ENCODE data around the gene PPP2R2B. TPM values are rescaled to one million over a fixed set of nuclear protein-coding genes. Genes with fewer than 3 reads are reported as not detected.

PPP2R2B gene
- total RNA-seq, 1 experiment from 2014 or later = not detected

DNA sequence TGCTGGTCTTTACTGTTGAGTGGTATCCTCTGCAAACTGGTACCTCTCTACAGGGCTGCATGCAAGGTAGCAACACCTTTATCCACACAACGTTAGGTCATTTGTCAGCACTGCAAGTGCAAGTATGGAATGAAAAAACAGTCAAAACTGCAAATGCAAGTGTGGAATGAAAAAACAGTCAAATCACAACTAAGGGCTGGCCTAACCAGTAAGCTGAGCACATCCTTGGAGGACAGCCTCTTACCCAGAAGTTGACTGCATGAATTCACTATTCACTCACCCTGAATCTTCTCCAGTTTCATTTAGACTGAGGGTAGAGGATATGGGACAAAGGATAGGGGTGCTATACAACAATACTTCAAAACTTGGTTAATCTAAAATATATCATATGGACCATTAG, 158.4 kb downstream of the PPP2R2B start:
- in situ Hi-C loops (cut with HindIII; ENCODE audit: low sequenced_read_pairs) = no loop called here
- no peak for DNase-seq (ENCODE audit: low spot score)

DNA sequence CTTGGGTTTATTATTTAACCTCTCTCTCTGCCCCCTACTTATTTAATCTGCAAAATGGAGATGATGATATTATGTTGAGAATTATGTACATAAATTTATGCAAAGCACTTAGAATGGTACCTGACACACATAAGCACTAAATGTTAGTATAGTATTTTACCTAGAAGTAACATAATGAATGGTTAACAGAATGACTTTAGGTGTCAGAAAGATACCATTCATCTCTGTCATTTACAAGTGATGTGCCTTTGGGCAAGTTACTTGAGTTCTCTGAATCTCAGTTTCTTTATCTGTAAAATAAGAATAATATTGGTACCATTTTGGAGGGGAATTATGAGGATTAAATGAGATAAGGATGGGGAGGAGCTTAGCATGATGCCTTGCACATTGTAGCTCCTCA, 159.4 kb downstream of the PPP2R2B start:
- in situ Hi-C loops (cut with HindIII; ENCODE audit: low sequenced_read_pairs) = no loop called here
- no peak for DNase-seq (ENCODE audit: low spot score)

DNA sequence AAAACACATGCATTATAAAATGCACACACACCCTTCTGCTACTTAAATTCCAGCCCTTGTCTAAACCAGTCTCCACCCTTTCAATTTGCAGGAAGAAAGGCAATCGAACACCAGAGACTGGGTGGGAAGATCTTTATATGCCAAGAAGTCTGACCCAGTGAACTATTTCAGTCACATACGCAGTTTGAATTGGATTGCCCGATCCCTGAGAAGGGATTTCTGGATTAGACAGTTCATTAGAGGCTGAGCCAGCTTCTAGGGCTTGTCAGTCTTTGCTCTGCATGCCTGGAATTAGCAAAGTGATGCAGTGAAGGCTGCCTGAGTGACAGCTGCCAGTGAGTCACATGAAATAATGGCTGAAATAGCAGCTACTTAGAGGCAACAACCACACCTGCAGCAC, 159.9 kb downstream of the PPP2R2B start:
- in situ Hi-C loops (cut with HindIII; ENCODE audit: low sequenced_read_pairs) = no loop called here
- DNase-seq (ENCODE audit: low spot score) = no peak

DNA sequence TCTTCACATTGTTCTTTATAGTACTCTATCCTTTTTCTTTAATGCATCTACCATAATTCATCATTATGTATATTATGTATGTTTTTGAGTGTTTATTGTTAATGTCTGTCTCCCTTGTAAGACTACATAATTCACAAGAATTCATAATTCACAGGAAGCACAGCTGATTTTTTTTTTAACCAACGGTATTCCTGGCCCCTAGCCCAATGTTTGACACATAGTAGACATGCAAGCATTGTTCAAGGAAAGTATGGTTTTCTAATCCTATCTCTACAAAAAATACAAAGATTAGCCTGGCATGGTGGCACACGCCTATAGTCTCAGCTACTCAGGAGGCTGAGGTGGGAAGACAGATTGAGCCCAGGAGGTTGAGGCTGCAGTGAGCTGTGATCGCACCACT, 160.6 kb downstream of the PPP2R2B start:
- in situ Hi-C loops (cut with HindIII; ENCODE audit: low sequenced_read_pairs) = no loop called here
- DNase-seq (ENCODE audit: low spot score) = no peak

DNA sequence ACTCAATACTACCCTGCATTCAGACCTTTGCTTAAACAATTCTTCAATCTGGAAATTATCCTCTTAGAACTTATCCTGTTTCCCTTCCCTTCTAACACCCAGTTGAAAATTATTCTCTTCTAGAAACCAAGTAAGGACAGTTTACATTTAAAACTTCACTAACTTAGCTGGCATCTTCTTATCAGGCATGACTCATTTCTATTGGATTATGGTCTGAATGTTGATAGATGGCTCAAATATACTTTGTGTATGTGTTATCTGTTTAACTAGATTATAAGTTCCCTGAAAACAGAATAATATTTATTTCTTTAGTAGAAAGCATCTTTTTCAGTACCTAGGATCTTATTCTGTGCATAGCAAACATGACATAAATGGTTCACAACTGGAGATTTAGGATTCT, 161.9 kb downstream of the PPP2R2B start:
- in situ Hi-C loops (cut with HindIII; ENCODE audit: low sequenced_read_pairs) = no loop called here
- no peak for DNase-seq (ENCODE audit: low spot score)

DNA sequence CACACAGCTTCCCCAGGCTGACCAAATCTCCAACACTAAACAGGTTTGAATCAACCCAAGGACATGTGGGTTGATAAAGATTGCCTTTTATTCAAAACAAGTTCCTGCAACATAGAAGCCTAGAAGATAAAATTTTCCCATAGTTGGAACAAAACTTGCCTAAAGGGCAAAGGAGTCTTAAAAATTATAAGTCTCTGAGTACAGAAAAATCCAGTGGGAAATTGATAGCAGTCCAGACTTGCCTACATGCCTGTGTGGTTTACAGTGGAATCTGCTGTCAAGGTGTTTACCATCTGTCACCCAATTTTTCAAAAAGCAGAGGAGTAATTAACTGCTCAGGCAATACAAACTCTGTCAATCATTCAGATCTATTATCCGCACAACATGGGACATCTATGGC, 168.2 kb downstream of the PPP2R2B start:
- no peak for DNase-seq (ENCODE audit: low spot score)
- in situ Hi-C loops (cut with HindIII; ENCODE audit: low sequenced_read_pairs) = no loop called here

DNA sequence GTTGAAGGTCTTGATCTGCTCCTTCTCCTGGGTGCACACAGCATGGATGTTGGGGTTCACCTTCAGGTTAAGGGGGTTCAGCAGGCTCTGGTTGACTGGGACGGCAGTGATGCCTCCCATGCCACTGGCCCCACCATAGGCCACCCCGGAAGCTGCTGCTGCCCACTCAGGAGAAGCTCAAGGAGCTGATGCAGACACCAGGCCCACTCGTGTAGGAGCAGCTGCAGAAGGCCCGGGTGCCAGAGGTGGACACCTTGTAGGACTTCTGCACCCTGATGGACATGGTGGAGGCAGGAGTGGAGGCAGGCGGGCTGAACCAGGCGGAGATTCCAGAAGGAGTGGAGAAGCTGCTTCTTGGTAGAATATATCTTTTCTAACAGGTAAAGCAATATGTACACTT, 171.2 kb downstream of the PPP2R2B start:
- in situ Hi-C loops (cut with HindIII; ENCODE audit: low sequenced_read_pairs) = no loop called here
- DNase-seq (ENCODE audit: low spot score) = no peak

DNA sequence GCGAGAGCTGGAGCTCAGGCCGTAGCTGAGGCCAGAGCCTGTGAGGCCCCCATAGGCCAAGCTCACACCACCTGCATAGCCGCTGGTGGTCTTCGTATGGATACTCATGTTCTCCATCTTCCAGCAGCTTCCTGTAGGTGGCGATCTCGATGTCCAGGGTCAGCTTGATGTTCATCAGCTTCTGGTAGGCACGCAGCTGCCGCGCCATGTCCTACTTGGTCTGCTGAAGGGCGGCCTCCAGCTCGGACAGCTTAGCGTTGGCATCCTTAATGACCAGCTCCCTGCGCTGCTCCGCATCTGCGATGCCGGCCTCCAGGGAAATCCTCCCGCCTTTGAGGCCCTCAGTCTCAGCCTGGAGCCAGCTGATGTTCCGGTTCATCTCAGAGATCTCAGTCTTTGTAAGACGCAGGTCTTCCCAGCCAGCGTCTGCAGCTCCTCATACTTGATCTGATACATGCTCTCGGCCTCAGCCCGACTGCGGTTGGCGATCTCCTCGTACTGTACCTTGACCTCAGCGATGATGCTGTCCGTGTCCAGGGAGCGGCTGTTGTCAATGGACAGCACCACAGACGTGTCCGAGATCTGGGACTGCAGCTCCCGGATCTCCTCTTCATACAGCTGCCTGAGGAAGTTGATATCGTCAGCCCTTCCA, 172.1 kb downstream of the PPP2R2B start:
- in situ Hi-C loops (cut with HindIII; ENCODE audit: low sequenced_read_pairs) = no loop called here
- DNase-seq (ENCODE audit: low spot score) = no peak

DNA sequence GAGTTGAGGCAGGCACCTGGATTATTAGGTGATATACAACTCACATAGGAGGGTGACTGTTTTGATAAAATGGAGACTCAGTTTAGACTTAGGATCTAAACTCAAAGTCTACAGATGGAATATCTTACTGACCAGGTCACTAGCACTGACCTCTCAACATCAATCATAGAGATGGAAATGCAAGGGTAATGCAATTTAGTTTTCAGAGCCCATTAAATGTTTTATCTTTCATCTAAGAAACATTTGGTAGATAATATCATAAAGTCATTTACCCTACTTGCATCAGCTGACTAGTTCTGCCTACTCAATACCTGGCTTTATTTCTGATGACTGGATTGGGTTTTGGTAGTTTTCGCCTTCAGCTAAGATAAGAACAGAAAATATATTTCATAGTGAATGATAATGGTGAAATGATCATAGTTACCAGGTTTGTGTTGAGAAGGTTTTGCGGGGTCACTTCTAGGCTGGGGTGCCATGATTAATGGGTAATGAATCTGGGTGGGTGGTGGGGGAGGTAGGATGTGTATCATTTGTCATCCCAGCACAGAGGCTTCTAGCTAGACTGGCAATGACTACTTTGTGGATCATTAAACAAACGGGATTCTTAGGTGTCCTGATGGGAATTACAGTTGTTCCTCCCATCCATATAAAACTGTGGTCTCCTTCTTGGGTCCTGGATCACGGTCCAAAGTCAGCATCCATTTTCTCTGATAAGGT, 173.4 kb downstream of the PPP2R2B start:
- in situ Hi-C loops (cut with HindIII; ENCODE audit: low sequenced_read_pairs) = no loop called here
- DNase-seq (ENCODE audit: low spot score) = no peak

DNA sequence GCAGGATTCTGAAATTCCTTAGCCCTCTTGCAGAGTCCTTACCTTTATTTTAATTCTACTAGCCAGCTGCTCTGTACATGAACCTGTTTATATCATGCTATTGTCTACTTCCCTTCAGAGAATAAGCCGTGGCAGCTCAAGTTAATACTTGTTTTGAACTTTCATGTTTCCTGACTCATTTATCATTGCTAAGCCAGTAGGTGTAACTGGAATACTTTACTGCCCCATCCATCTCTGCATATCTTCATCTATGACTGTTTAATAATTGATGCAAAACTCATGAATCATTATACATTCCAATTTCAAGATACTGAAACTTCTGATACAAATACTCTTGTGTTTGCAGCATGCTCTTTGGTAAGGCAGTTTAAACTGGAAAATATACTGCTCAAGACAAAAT, 174.7 kb downstream of the PPP2R2B start:
- DNase-seq (ENCODE audit: low spot score) = no peak
- in situ Hi-C loops (cut with HindIII; ENCODE audit: low sequenced_read_pairs) = no loop called here

DNA sequence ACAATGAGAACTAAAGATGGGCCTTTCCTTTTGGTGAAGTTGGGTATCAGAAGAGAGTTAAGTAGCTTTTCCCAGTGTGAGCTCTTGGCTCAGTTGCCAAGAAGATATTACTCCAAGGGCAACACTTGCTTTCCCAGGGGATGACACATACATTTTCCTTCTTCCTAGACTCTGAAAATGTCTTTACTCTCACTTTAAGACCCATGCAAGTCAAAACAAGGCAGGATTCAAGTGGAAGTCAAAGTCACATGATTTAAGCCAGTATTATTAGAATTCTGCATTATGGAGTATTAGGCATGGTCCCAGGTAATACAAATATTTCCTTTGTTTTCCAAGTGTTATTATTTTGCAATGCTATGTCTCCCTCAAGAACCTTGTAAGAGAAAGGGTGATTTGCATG, 175.1 kb downstream of the PPP2R2B start:
- in situ Hi-C loops (cut with HindIII; ENCODE audit: low sequenced_read_pairs) = no loop called here
- no peak for DNase-seq (ENCODE audit: low spot score)

DNA sequence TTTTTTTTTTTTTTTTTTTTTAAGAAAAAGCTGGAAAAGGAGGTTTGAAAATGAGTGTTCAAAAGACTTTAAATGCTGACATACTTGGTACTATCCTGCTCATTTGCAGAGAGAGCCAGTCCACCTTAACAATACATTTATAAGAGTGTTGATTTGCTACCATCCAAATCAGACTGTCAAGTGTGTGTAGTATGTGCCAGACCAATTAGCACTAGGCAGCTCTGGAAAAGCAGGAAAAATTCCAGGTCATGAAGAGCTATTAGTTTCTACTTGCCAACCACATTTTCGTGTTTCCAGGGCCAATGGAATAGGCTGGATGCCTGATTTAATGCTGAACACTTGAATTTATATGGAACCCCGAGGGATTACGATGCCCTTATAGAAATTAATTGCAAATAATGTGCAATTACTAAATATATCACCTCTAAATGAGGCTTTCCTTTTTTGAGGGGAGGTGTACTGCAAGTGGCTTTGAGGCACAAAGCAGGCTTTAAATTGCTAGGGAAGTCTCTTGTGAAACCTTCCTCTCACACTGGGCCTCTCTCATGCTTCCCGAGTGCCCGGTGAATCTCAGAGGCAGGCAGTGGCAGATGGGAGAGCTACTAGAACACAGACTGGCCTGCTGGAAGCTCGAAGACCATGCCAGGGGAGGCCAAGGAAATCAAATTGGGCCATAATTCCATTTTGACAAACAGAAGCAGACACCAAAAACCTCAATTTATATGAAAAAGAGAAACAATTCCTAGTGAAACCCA, 178.7 kb downstream of the PPP2R2B start:
- DNase-seq (ENCODE audit: low spot score) = peak; percentile 90
- in situ Hi-C loops (cut with HindIII; ENCODE audit: low sequenced_read_pairs) = no loop called here

DNA sequence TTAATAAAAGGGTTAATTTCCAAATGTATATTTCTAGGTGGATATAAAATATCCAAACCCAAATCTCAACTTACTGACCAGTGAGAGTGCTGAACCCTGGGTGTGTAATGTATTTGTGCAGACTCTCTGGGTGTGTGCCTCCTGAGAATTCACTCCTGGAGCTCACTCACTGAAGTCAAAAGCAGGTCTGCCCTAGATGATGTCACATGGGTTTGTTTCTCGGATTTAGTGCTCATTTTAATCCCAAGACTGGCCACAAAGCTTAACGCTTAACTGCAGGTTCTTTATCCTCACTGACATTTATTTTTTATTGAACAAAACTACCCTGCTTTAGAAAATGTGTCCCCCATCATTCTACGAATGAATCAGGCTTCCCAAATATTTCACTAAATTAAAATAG, 179.4 kb downstream of the PPP2R2B start:
- no peak for DNase-seq (ENCODE audit: low spot score)
- in situ Hi-C loops (cut with HindIII; ENCODE audit: low sequenced_read_pairs) = no loop called here

DNA sequence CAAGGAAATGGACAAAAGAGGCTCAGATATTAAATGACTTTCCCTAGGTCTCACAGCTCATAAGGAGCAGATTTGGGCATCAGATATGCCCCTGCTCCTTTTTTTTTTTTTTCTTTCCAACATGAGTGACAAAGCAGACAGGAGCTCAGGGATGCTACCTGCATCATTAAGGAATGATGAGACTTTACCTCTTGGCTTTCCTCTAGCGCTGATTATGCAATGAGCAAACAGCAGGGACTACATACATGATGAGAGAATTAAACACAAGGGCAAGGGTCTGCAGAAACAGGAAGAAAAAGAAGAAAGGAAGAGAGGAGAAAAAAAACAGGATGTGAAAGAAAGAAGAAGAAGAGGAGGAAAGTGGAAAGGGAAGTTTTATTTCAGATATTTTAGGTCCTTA, 179.9 kb downstream of the PPP2R2B start:
- in situ Hi-C loops (cut with HindIII; ENCODE audit: low sequenced_read_pairs) = no loop called here
- DNase-seq (ENCODE audit: low spot score) = no peak

DNA sequence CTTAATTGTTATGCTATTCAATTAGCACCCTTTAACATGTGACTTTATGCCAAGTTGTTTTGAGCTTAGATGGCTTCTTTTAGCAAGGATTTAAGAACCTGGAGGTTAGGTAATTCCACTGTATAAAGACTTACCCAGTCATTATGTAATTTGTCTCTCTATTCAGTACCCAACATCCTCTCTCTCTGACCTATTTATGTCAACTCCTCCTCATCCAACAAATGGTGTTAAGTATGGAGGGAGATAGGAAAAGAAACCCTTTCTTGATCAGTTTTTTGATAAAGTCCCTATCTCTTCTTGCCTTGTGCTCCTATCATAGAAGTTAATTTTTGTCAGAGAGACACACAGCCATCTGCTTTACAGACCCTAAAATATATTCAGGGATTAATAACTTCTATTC, 181.3 kb downstream of the PPP2R2B start:
- in situ Hi-C loops (cut with HindIII; ENCODE audit: low sequenced_read_pairs) = no loop called here
- DNase-seq (ENCODE audit: low spot score) = no peak

DNA sequence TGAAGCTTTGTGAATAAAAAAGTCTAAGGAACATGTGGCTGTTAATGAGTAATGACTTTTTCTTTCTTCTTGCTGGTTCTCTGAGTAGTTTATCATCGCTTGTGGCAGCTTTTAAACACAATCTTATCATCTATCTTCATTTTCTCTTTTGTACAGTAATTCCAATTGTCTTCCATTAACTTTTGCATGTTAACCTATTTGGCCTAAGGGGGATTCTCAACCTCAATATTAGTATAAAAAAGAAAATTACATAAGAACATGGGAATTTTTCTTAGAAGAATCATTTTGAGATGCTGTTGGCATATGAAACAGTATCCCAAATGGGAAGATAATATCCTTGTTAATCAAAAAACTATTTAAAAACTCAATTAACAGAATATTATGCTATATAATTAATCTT, 182.9 kb downstream of the PPP2R2B start:
- DNase-seq (ENCODE audit: low spot score) = no peak
- in situ Hi-C loops (cut with HindIII; ENCODE audit: low sequenced_read_pairs) = no loop called here

DNA sequence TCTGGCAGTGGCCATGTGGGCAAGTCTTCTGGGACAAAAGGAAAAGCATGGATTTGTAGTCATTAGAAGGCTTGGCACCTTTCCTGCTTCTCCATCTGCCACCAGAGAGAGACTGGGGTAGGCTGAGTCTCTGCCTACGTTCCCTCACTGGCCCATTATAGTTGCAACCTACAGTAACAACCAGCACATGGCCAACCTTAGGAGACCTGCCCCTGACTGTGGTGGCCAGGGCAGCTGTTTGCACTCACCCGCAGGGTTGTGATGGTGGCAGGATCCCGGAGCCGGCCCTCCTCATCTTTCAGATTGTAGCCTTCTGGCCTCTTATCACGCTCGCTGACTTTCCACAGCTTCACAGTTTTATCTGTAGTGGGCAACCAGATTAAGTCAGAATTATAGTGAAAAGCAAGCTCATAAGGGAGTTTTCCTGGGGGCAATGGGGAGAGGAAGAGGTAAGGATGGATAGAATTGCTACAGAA, 187.6 kb downstream of the PPP2R2B start:
- peak; percentile 89 for DNase-seq (ENCODE audit: low spot score)
- in situ Hi-C loops (cut with HindIII; ENCODE audit: low sequenced_read_pairs) = no loop called here

DNA sequence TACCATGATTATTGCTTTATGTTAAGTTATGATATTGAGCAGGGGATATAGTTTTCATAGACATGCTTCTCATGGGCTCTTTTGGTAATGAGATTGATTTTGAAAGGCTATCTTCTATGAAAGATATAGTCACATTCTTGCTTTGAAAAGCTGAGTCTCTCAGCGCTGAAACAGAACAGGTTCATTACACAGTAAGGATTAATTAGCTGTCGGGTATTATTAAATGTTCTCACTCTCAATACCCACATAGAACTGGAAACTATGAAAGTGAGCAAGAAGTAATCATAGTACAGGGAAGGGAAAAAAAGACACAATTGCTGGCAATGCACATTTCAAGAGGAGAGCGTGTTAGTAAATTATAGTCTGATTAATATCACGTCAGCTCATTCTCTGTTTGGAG, 190.9 kb downstream of the PPP2R2B start:
- in situ Hi-C loops (cut with HindIII; ENCODE audit: low sequenced_read_pairs) = no loop called here
- no peak for DNase-seq (ENCODE audit: low spot score)

DNA sequence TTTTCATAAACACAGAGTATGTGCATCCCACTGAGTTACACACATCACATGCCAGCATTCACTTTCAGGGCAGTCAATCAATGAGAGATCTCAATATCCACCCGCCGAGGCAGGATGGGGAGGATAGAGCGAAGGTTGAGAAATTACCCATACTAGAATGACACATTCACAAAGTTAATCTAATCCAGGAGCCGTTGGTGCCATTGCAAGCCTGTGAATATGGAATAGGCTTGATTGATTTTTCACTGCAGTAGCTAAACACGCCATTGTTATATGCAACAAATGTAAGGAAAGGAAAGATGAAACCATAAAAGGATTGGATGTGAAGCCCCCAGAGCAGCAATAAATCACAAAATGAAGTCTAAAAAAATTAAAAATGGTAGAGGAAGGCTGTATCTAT, 194.7 kb downstream of the PPP2R2B start:
- DNase-seq (ENCODE audit: low spot score) = no peak

DNA sequence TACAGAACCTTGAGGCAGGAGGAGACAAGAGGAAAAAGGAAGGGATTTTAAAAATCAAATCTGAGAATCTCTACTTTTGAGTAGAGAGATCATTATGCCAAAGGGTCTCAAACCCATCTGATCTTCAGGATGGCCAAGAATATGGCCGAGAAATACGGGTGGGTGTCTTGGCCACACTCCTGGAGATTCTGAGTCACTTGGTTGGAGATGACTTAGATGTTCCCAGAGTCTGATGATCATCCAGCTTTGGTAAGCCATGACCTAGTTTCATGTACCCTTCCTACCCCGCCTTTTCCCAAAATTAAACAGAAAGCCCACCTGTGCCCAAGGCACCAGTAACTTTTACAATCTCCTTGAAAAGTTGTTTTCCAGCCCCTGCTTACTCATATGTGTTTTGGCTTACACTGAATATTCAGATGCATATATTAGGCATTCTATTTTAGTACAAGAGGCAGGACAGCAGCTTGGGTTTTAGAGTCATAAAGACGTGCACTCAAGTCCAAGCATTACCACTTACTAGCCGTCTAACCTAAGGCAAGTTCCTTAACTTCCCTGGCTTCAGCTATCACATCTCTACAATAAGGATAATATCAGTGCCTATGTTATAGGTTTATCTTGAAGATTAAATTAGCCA, 195.5 kb downstream of the PPP2R2B start:
- in situ Hi-C loops (cut with HindIII; ENCODE audit: low sequenced_read_pairs) = no loop called here
- DNase-seq (ENCODE audit: low spot score) = no peak

More for the DNA sequence above, 194.7 kb downstream of the PPP2R2B start:
- in situ Hi-C loops (cut with HindIII; ENCODE audit: low sequenced_read_pairs) = no loop called here
